HG02981 (cell line): ENCODE results near the gene GIPR.
"Not testable (repeated sequence)": the region's sequence is repeated elsewhere in the genome, so short reads cannot be mapped to it uniquely, and the experiment has no call there.

Experiments
- ATAC-seq: cut with Tn5 transposase; IDR thresholded peaks from one replicate; pipeline ENCODE4 v1.9.1; 2021; ENCODE audit warnings: mild to moderate bottlenecking, moderate library complexity; ENCODE audit not compliant: unreplicated experiment

GIPR gene

GRCh38 chr19:45645631-45646344 is 22.2 kb upstream of the GIPR start:
- no peak for ATAC-seq

GRCh38 chr19:45646345-45646698 is 21.7 kb upstream of the GIPR start:
- ATAC-seq, result no peak

GRCh38 chr19:45650722-45651121 is 17.3 kb upstream of the GIPR start:
- no peak for ATAC-seq

GRCh38 chr19:45653634-45654033 is 14.4 kb upstream of the GIPR start:
- ATAC-seq, result no peak

GRCh38 chr19:45655073-45655472 is 12.9 kb upstream of the GIPR start:
- no peak for ATAC-seq

GRCh38 chr19:45657520-45658167 is 10.4 kb upstream of the GIPR start:
- ATAC-seq, result no peak

- no peak for ATAC-seq
These were observed 8.8 kb upstream of the GIPR start for GRCh38 chr19:45659096-45659729.

- ATAC-seq, result no peak
These were observed 7.4 kb upstream of the GIPR start for GRCh38 chr19:45660636-45661035.

- no peak for ATAC-seq
These were observed 4.2 kb upstream of the GIPR start for GRCh38 chr19:45663800-45664199.

- no peak for ATAC-seq
These were observed 3.4 kb upstream of the GIPR start for GRCh38 chr19:45664575-45664974.

GRCh38 chr19:45668342-45668871 is 386 bp downstream of the GIPR start:
- ATAC-seq, result no peak

GRCh38 chr19:45670670-45671453 is 2.8 kb downstream of the GIPR start:
- peak; percentile 61 for ATAC-seq

- no peak for ATAC-seq
These were observed 6.9 kb downstream of the GIPR start for GRCh38 chr19:45674946-45675345.

- peak; percentile 10 for ATAC-seq
These were observed 8.8 kb downstream of the GIPR start for GRCh38 chr19:45676851-45677263.

GRCh38 chr19:45677351-45678230 is 9.6 kb downstream of the GIPR start:
- peak; percentile 49 for ATAC-seq

GRCh38 chr19:45681391-45682015 is 13.5 kb downstream of the GIPR start:
- ATAC-seq, result peak; percentile 68

GRCh38 chr19:45682117-45682516 is 14.1 kb downstream of the GIPR start:
- ATAC-seq, result no peak

GRCh38 chr19:45682908-45683307 is 14.9 kb downstream of the GIPR start:
- ATAC-seq, result no peak

GRCh38 chr19:45685045-45685444 is 17.0 kb downstream of the GIPR start:
- ATAC-seq, result not testable (repeated sequence)

GRCh38 chr19:45687599-45687998 is 19.6 kb downstream of the GIPR start:
- no peak for ATAC-seq
